B cell (primary cell): ENCODE measurements around the gene ARHGEF4. TPM values are rescaled to one million over a fixed set of nuclear protein-coding genes. Genes with fewer than 3 reads are reported as not detected.

Source experiments
- ATAC-seq: fragments of 200-7000 bp; cut with Tn5 transposase; one replicate; pipeline ENCODE4 v1.10.0; 2021; ENCODE audit warnings: low read depth, mild to moderate bottlenecking, moderate number of reproducible peaks, moderate library complexity
- CTCF ChIA-PET: fragments of 350-600 bp; sonication (Branson Sonifier 250); formaldehyde crosslinking; loops from one replicate; lab custom pipeline; 2021; ENCODE audit warnings: antibody characterized with exemption, inconsistent platforms; lab: Charles Lee
- POLR2A ChIA-PET: fragments of 350-600 bp; sonication (Branson Sonifier 250); formaldehyde crosslinking; loops from one replicate; lab custom pipeline; 2021; ENCODE audit warnings: antibody characterized with exemption; lab: Charles Lee
- DNase-seq: peaks from one replicate; pipeline ENCODE4 v3.0.0; 2013
- H2AFZ ChIP-seq: 2 replicates; pipeline ENCODE4 v1.6.1; 2012; ENCODE audit warnings: mild to moderate bottlenecking, low read depth, low read length; ENCODE audit not compliant: insufficient read depth, poor library complexity, severe bottlenecking
- H3K27ac ChIP-seq, 2 donors: 1 replicate in 1 of 2; 2 replicates in 1 of 2; pipeline ENCODE4 v1.5.1; 2012 to 2013; ENCODE audit warnings: low read length in 2 of 2, mild to moderate bottlenecking in 2 of 2, moderate library complexity in 1 of 2
- H3K27me3 ChIP-seq, 4 experiments: fragments of 200-600 bp in 1 of 4; sonication (generic) in 1 of 4; replicated peaks in 1 of 4; 1 replicate in 2 of 4; 2 replicates in 2 of 4; pipeline versions ENCODE4 v1.6.1 to v1.7.0; 2013 to 2016; ENCODE audit warnings: low read length in 3 of 4, mild to moderate bottlenecking in 2 of 4, mixed read lengths in 1 of 4, moderate library complexity in 1 of 4; ENCODE audit not compliant: insufficient read depth in 4 of 4, control insufficient read depth in 3 of 4; ENCODE audit errors: control extremely low read depth in 1 of 4
- H3K36me3 ChIP-seq, 2 experiments: replicated peaks in 1 of 2; 1 replicate in 1 of 2; 2 replicates in 1 of 2; pipeline versions ENCODE4 v1.6.1 to v1.7.1; 2013; ENCODE audit warnings: low read length in 1 of 2; ENCODE audit not compliant: insufficient read depth in 2 of 2, control insufficient read depth in 1 of 2; ENCODE audit errors: control extremely low read depth in 1 of 2, extremely low read depth in 1 of 2
- H3K4me1 ChIP-seq, 2 donors: fragments of 200-600 bp in 1 of 2; sonication (generic) in 1 of 2; 1 replicate in 1 of 2; 2 replicates in 1 of 2; pipeline versions ENCODE4 v1.5.1 to v1.6.1; 2013 to 2017; ENCODE audit warnings: low read length in 2 of 2; ENCODE audit not compliant: control insufficient read depth in 2 of 2, insufficient read depth in 2 of 2
- H3K4me2 ChIP-seq: replicated peaks from 2 replicates; pipeline ENCODE3; 2012; ENCODE audit warnings: mild to moderate bottlenecking, low read depth, low read length; ENCODE audit not compliant: poor library complexity, severe bottlenecking
- H3K4me3 ChIP-seq, 5 experiments: fragments of 200-600 bp in 1 of 5; sonication (generic) in 1 of 5; 1 replicate in 3 of 5; 2 replicates in 2 of 5; pipeline versions ENCODE4 v1.5.1 to v1.7.0; 2011 to 2016; ENCODE audit warnings: low read length in 4 of 5, mild to moderate bottlenecking in 4 of 5, low read depth in 2 of 5, control low read depth in 1 of 5, moderate library complexity in 1 of 5; ENCODE audit not compliant: insufficient read depth in 1 of 5; ENCODE audit errors: control extremely low read depth in 1 of 5, extremely low read depth in 1 of 5
- H3K79me2 ChIP-seq: fragments of 200-600 bp; sonication (generic); one replicate; pipeline ENCODE4 v1.6.0; 2016; ENCODE audit warnings: low read length; ENCODE audit not compliant: control insufficient read depth, insufficient read depth
- H3K9ac ChIP-seq: fragments of 200-600 bp; sonication (generic); 2 replicates; pipeline ENCODE4 v1.6.1; 2017; ENCODE audit warnings: mild to moderate bottlenecking, low read length, moderate library complexity
- H3K9me3 ChIP-seq, 3 donors: one replicate each; pipeline versions ENCODE4 v1.6.1 to v1.7.1; 2013; ENCODE audit warnings: low read length in 2 of 3; ENCODE audit not compliant: control insufficient read depth in 2 of 3, insufficient read depth in 1 of 3; ENCODE audit errors: control extremely low read depth in 1 of 3
- H4K20me1 ChIP-seq: 2 replicates; pipeline ENCODE4 v1.6.0; 2012; ENCODE audit warnings: mild to moderate bottlenecking, low read length; ENCODE audit not compliant: insufficient read depth, control insufficient read depth, poor library complexity, severe bottlenecking
- H3K27ac Mint-ChIP-seq: one replicate; pipeline ENCODE4 v1.8.0; 2021; ENCODE audit warnings: mixed read lengths
- H3K27me3 Mint-ChIP-seq: one replicate; pipeline ENCODE4 v1.8.0; 2021; ENCODE audit warnings: mixed read lengths
- H3K4me1 Mint-ChIP-seq: one replicate; pipeline ENCODE4 v1.8.0; 2021; ENCODE audit warnings: mixed read lengths
- H3K4me3 Mint-ChIP-seq: one replicate; pipeline ENCODE4 v1.8.0; 2021; ENCODE audit warnings: mixed read lengths
- H3K9me3 Mint-ChIP-seq: one replicate; pipeline ENCODE4 v1.8.0; 2022; ENCODE audit warnings: mixed read lengths; ENCODE audit not compliant: insufficient read depth
- EZH2 ChIP-seq: IDR thresholded peaks from 2 replicates; pipeline ENCODE4 v1.6.1; 2012; ENCODE audit warnings: borderline replicate concordance, low read depth, mild to moderate bottlenecking, moderate library complexity, low read length; ENCODE audit not compliant: insufficient read depth, poor library complexity, severe bottlenecking
- whole genome bisulfite sequencing: methylation state at CpG from one replicate; pipeline ENCODE4 v1.1.5; 2013; ENCODE audit warnings: missing lambda C conversion rate; ENCODE audit not compliant: insufficient coverage; 5-methylcytosine and 5-hydroxymethylcytosine counted together
- intact Hi-C: fragments of 100-400 bp; cut with micrococcal nuclease; formaldehyde crosslinking; loops from one replicate; pipeline ENCODE4 v1.10.0; 2022
- polyA plus RNA-seq: library from polyadenylated mRNA; depleted of rRNA; stranded (reverse); fragments of >200 nt; gene quantifications from 2 replicates; pipeline ENCODE4 v1.2.3, GENCODE V29; 2012
- total RNA-seq, 2 donors: library from RNA; stranded (reverse); fragments of 120-200 nt in 1 of 2; gene quantifications; 1 replicate in 1 of 2; 2 replicates in 1 of 2; pipeline versions ENCODE4 v1.2.3 to v1.2.4, GENCODE V29; 2013 to 2022
- TF ChIP-seq, protein P1 (sequence below): fragments of 200-600 bp; IDR thresholded peaks from one replicate; pipeline ENCODE4 v1.8.0; 2022; ENCODE audit warnings: antibody characterized with exemption, mild to moderate bottlenecking

The ARHGEF4 gene
- total and polyA plus RNA-seq, 2 donors (not counting 1 experiment from before 2014, with no cell fraction given) = 2.1 TPM; not detected in 1

GRCh38 chr2:130998561-130998960 is 161.8 kb downstream of the ARHGEF4 start:
- intact Hi-C loops = no loop called here
- Mint-ChIP-seq H3K9me3 (no peaks in the 10 kb centered on the region), H3K4me3 (no peak overlapping the region), H3K4me1 (no peaks in the 10 kb centered on the region), H3K27ac (no peak overlapping the region), H3K27me3 (peaks cover 16% of the 10 kb centered on the region)
- Histone ChIP-seq H3K27ac (no peak overlapping the region), H3K4me1 (no peaks in the 10 kb centered on the region), H3K79me2 (no peaks in the 10 kb centered on the region), H4K20me1 (no peaks in the 10 kb centered on the region), H3K36me3 (no peaks in the 10 kb centered on the region), H3K4me2 (no peak overlapping the region), H3K9me3 (no peaks in the 10 kb centered on the region), H2AFZ (no peak overlapping the region), H3K4me3 (no peak overlapping the region), H3K9ac (no peak overlapping the region), H3K27me3 (no peaks in the 10 kb centered on the region)
- no CpG with 5 or more reads among the region's 6 CpGs for WGBS
- ATAC-seq = no peak
- no peak for DNase-seq
- TF ChIP-seq, protein P1, sequence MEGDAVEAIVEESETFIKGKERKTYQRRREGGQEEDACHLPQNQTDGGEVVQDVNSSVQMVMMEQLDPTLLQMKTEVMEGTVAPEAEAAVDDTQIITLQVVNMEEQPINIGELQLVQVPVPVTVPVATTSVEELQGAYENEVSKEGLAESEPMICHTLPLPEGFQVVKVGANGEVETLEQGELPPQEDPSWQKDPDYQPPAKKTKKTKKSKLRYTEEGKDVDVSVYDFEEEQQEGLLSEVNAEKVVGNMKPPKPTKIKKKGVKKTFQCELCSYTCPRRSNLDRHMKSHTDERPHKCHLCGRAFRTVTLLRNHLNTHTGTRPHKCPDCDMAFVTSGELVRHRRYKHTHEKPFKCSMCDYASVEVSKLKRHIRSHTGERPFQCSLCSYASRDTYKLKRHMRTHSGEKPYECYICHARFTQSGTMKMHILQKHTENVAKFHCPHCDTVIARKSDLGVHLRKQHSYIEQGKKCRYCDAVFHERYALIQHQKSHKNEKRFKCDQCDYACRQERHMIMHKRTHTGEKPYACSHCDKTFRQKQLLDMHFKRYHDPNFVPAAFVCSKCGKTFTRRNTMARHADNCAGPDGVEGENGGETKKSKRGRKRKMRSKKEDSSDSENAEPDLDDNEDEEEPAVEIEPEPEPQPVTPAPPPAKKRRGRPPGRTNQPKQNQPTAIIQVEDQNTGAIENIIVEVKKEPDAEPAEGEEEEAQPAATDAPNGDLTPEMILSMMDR = no peak
- TF ChIP-seq EZH2 = no peak
- CTCF ChIA-PET = no interaction called here
- POLR2A ChIA-PET = no interaction called here

DNA sequence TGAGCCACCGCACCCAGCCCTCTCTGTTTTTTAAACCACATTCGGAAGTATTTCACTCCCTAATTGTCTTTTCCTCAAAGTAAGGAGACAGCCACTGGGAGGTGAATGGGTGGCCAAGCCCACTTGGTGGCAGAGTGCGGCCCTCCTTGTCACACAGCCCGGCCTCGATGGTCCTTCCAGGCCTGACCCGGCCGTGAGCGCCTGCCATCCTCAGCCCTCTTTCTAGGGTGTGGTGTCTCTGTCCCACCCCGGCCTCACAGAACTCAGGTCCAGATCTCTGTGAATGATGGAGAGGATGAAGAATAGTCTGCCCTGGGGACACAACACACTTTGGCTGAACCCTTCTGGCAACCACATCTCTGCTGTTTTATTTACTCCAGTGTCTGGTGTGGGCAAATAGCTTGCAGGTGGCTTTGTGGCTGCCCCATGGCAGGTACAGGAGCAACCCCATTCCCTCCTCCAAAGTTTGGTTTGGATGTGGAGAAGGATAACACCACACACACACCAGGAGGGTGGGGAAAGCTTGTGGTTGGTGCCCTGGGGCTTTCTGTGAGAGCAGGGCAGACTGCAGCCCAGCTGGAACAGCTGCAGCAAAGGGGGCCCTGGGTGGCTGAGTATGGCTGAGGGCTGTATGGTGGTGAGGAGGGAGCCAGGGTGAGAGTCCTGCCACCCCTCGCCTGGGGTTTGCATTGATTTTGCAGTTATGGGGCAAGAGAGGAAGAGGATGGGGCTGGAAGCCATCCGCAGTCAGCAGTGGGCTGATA is 167.9 kb downstream of the ARHGEF4 start:
- no peak for ATAC-seq

More for the DNA sequence above, 167.9 kb downstream of the ARHGEF4 start:
- POLR2A ChIA-PET = no interaction called here
- no peaks in the 10 kb centered on the region for H3K4me1 ChIP-seq
- H3K27me3 ChIP-seq = peaks cover 0 to 2% (median 0%) of the 10 kb centered on the region in 4 experiments
- Mint-ChIP-seq H3K27me3 (peaks cover 11% of the 10 kb centered on the region), H3K4me3 (no peak overlapping the region), H3K27ac (no peak overlapping the region), H3K9me3 (no peaks in the 10 kb centered on the region), H3K4me1 (no peaks in the 10 kb centered on the region)
- H3K9me3 ChIP-seq = peaks cover 0 to 3% (median 0%) of the 10 kb centered on the region in 3 donors
- CTCF ChIA-PET = no interaction called here
- H3K27ac ChIP-seq = no peak overlapping the region
- no peaks in the 10 kb centered on the region for H3K79me2 ChIP-seq
- H3K4me2 ChIP-seq = no peak overlapping the region
- H2AFZ ChIP-seq = no peak overlapping the region
- 84% methylated on average over 3 of the region's 11 CpGs for WGBS
- H3K9ac ChIP-seq = no peak overlapping the region
- intact Hi-C loops = no loop called here
- H3K36me3 ChIP-seq = no peaks in the 10 kb centered on the region
- DNase-seq = no peak
- no peak overlapping the region for H3K4me3 ChIP-seq
- TF ChIP-seq, protein P1 = no peak
- TF ChIP-seq EZH2 = no peak
- H4K20me1 ChIP-seq = no peaks in the 10 kb centered on the region
